Fibroblast of skin of right quadriceps (primary cell): Measurements from ENCODE around the gene CARS1.

Experiments
- DNase-seq: peaks from one replicate; pipeline ENCODE4 v3.0.0-alpha.2; 2013

CARS1 gene

DNA sequence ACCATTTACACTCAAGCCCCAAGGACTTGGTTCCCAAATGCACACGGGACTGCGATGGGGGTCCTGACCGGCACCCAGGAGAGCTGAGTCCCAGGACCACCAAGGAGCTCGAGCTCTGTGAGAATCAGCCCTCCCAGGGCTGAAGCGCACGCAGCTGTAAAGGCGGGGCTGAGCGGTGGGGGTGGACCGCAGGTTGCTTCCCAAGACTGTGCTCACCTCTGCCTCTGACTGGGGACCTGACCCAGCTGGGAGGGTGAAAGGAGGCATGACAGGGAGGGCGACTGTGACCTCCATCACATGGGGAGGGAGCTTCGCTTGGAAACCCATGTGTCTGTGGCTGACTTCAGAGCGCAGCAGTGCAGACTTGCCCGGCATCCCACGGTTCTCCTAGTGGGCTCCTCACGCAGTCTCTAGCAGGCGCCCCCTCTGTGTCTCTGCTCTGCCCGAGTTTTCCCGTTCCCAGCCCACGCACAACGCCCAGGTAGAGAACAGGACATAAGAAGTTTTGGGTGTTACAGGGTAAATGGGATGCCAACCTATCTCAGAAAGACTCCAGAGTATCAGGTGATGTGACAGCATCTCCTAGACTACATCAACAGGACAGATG, 49.7 kb downstream of the CARS1 start:
- no peak for DNase-seq

DNA sequence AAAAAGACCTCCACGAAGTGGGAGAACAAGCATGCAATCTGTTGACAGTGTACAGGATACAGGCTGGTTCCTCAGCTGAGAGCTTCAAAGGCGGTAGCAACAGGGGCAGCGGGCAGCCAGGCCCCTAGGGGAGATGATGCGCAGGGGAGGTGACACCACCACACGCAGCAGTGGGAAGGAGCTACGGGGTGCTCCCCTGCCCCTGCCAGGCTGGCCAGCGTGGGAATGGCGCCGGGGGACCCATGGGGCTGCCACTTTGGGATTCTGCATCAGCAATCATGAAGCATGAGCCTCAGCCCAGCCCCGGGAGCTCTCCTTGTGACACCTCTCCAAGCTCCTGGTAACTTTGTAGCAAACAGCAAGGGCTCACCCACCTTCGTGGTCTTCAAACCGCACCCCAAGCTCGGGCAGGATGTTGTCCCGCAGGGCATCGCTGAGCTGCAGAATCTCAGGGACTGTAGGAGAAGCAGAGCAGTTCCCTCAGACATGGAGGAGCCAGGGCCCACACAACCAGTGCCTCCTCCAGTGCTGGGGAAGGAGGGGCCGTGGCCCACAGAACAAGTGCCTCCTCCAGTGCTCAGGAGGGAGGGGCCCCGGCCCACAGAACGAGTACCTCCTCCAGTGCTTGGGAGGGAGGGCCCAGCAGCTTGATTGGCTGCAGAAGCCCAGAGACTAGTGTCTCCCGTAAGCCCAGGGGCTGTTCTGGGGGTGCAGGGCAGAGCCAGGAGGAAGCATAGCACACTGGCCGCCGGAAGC, 50.5 kb downstream of the CARS1 start:
- no peak for DNase-seq

DNA sequence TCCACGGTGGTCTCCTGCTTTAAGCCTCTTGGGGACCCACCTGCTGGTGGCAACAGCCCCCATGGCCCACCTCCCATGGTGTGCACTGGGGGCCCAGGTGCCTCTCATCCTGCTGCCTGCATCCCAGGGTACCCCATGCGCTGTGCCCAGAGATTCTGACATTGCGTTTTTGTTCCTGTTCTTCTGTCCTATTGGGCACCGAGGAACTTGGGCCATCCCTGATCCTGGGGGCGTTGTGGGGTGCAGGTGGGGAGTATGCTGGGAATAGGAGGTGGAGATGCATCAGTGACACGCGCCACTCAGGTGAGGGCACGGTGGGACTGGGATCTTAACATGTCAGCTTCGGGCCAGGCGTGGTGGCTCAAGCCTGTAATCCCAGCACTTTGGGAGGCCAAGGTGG, 52.7 kb downstream of the CARS1 start:
- no peak for DNase-seq

DNA sequence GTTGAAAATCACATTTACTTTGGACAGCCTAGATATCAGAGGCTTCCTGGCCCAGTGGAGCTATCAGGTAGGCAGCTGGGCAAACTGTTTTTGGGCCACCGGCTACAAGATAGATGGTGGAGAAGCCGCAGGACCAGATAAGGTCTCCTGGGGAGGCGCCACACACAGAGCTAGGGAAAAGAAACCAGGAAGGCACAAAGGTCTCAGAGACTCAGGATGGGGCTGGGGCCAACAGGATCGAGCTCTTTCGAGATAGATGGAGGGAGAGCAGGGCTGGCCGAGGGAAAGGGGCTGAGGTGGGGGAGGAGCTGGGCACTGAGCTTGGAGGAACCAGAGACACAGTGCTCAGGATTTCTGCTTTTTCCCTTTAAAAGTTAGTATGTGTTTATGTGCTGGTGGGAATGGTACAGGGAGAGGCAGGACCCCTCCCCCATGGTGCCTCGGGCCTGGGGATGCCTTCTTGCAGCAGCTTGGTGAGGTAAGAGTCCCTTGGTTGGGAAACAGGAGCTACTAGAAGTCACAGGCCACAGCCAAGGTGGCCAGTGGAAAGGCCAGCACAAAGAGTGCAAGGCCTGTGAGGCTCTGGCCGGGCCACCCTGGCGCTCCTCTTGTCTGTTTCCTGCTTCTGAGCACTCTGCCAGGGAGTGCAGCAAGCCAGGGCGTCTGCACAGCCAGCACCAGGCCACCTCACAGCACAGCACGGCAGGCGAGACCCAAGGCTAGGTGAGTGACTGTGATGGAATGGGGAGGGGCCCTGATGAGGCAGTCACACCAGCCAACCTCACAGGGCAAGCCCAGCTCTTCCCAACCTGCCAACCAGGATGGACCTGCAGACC, 53.6 kb downstream of the CARS1 start:
- DNase-seq = no peak

DNA sequence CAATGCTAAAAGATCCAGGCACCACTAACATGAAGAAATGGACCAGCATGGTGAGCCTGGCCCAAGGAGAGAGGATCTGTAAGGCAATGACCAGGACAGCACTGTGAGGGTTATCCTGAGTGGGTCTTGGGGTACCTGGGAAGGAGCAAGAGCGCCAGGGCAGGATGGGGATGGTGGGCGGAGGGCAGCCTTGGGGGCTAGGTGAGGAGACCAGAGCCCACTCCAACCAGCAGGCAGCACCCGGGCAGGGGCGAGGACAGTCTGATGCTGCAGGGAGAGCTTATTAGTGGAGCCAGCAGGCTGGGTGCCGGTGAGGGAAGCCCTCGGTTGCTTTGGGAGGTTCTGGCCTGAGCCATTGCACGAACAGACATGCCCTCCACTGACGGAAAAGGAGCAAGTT, 54.4 kb downstream of the CARS1 start:
- DNase-seq = no peak

DNA sequence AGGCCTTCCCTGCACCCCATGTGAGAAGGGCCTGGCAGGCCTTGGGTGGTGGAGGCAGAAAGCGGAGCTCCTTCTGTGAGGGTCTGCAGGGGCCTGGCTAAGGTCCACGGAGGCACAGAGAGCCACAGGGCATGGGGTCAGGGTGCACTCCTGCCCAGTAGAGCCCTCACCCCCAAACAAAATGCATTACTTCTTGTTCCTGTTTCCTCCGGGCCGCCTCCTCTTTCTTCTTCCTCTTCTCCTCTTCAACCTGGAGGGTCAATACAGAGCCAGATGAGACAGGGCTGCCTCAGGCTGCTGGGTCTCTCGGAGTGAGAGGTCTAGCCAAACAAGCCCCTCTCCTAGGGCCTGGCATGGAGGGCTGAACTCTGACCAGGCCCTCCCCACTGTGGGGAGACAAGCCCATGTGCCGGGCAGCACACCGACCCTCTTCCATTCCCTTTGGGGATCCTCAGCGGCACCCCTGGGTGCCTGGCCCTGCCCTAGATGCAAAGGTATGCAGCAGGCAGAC, 54.8 kb downstream of the CARS1 start:
- no peak for DNase-seq

DNA sequence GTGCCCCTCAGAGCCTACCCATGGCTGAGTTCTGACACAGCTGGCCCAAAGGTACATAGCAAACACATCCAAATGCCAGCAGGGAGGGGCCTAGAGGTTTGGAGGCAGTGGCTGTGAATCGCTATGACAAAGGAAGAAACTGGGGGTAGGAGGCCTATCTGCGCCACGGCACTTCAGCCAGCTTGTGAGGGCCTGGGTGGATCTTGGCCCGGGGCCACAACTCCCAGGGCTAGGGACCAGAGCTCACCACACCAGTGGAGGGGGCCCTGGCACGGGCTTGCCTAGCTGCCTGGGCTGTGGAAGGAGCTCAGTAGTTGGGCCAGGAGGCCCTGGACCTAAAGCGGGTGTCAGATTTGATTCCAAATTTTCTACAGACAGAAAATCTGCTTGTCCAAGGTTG, 55.7 kb downstream of the CARS1 start:
- DNase-seq = no peak

DNA sequence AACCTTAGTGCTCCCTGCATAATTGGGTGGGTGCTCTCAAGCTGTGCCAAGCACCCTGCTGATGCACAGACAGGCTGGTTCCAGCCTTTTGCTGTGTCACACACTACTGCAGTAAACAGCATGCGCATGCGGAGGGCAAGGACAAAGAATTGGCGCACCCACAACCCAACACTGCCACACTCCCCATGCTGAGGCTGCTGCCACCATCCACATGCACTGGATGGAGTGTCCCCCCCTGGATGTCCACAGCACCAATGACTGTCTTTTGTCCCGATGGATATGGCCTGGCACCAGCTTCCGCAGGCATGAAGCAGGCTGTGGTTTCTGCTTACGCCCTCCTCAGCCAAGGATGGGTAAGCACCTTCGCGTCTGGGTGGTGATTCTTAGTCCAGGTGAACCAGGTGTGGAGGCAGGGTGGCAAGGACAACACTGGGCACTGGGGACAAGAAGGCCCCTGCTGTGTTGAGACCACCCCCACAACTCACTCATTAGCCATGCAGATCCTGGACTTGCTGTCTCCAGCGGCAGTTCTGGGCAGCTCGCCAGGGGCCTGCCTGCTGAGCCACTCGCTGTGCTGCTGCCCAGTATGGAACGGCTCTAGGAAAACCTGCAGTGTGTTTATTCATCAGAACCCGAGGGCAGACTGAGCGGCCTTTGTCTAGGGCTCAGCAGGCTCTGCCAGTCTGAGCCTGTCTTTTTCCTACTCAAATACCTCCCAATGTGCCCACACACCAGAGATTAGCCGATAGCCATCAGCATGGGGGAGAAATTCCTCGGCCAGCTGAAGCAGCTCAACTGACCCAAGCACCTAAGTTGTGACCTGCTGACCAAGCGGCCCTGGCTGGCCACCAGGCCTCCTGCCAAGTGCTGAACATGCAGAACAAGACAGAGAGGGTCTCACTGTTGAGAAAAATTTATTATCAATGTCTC, 56.9 kb downstream of the CARS1 start:
- DNase-seq = peak; percentile 35

DNA sequence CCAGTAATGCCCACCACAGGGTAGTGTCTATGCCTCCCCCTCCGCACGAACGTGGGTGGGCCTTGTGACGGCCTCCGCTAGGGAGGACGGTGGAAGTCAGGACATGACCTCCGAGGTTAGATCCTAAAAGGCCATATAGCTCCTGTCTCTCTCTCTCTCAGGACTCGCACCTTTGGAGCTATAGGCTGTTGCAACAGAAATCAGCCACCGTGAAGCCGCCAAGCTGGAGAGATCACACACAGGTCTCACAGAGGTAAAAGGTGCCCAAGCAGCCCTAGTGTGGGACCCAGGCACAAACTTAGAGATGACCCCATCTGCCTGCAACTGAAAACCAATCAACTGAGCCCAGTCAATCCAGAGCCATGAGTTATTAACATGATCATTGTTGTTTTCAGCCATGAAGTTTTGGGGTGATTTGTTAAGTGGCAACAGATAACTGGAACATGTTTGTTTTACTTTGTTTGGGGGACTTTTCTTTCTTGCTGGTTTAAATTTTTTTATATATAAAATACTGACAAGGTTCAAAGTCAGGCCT, 57.7 kb downstream of the CARS1 start:
- no peak for DNase-seq

DNA sequence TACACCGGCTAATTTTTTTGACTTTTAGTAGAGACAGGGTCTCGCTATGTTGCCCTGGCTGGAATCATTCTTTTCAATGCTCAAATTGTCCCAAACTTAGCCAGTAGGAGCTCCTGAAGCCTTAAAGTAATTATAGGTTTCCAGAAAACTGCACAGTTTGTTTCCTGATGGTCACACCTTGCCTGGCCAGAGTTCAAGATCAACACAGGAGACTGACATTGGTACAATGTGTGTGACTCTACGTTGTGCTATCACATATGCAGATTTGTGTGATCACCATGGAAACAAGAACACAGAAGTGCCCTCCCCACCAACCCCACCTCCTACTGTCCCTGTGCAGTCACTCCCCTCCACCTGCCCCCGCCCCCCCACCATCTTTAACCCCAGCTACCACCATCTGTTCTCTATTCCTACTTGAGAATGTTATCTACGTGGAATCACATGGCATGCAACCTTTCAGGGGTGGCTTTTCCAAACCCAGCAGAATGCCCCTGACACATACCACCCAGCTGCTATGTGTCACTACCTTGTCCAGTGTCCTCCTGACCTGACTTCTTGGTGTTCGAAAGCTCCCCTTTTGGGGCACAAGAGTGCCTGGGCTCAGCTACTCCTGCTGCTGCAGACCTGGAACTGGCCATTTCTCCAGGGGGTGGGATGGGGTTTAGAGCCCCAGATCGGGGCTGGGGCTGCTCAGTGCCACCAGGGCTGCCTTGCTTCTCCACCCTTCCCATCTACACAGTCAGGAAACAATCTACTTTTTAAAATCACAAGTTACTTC, 59.0 kb downstream of the CARS1 start:
- DNase-seq = no peak

DNA sequence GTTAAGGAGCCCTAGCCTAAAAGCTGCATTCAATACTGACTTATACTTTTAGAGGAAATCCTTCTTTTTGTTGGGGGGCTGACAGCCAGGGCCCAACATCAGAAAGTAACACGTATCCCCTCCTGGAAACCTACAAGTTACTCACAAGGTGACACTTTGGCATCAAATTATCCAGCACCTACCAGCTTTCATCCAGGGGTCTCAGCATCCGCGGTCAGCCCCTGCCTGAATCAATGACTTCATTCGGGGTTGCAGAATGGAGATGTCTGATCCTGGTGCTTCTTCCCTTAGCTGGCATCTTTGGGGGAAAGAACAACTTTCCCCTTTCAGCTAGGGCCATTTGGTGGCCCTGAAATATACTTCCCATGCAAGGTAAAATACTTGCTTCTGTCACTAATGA, 59.8 kb downstream of the CARS1 start:
- no peak for DNase-seq

DNA sequence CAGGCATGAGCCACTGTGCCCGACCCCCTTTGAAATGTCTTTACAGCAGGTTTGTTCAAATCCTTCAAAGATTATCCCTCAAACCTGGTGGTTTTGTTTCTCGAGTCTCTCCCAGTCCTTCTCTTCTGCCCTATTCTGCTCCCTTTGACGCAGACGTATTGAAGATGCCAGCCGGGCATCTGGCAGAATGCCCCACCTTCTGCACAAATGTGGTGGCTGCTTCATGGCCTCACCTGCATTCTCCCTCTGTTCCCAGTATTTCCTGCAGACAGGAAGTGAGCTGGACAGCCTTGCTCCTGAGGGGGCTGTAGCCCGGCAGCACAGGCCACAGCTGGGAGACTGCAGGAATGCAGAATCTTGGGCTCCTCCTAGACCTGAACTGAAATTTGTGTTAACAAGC, 60.2 kb downstream of the CARS1 start:
- DNase-seq = no peak

DNA sequence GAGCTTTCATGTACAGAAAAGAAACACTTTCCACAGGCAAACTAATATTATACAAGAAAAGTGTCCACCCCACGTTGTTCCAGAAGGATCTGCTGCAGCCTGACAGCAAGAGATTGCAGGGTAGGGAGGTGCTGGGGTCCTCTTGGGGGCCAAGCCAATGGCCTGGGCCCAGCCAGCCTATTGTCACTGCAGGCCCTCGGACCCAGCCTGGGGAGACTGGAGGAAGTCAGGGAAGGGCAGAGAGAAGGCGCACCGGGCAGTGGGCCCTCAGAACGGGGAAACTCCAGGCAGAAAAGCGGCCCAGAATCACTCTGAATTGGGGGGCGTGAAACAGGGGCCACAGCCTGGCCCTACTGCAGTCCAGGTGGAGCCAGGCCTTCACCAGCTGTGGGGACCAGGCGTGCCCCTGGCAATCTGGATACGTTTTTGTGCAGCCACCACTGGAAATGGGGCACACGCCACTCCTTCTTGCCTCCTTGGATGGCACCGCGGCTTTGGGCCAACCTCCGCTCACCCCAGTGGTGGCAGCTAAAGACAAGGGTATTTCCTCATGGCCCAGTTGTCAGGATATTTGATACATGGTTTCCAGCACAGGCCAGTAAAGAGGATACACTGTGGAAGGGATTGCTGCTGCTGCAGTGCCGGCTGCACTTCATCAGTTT, 61.2 kb downstream of the CARS1 start:
- DNase-seq = no peak

DNA sequence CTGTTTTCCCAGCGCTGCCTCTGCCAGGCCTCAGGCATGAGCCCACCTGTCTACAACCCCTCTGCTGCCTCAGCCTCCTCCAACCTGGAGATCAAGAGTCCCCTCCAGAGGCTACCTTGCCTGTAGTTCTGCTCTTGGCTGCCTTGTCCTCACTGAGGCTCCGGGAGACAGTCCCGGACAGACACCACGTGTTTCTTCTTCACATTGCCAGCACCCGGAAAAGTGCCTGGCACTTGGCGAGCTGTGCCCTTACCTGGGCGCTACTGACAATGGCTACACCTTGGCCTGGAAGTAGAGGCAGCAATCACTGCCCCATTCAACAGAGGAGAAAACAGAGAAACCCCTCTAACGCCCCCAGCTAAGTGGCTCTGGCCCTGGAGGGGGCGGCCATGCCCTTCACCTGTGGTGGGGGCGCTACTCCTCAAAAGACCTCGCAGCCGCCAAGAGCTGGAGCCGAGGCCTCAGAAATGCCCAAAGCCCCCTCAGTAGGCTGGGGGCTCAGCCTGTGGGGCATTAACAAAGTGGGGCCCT, 62.1 kb downstream of the CARS1 start:
- DNase-seq = no peak

DNA sequence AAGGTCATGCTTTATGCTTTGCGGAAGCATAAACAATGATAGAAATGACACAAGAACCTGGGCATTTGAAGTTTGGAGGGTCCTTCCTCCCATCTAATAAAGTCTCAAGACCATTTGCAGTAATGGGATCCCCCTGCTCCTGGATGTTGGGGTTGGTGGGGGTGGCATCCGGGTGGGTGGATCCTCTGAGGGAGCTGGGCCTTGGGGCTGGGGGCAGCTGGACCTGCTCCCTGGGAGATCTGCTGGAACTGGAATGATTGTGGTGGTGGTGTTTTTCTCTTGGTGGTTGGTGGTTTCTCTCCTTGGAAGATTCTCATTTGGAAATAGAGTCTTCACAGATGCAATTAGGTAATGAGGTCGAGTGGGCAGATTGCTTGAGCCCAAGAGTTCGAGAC, 62.9 kb downstream of the CARS1 start:
- DNase-seq = no peak

DNA sequence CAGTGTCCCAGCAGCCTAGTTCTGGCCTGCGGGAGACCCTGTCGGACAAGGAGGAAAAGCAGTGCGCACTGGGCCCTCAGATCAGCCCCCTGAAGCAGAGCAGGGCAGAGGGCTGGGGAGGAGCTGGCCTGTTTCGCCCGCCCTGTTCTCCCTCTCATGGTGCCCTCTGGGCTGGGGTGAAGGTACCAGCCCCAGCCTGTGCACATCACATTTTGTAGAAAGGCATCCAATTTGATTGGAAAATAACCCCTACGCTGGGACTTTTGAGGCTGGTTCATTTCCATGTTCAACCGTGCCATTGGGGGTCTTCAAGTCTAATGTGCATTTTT, 64.3 kb downstream of the CARS1 start:
- no peak for DNase-seq

DNA sequence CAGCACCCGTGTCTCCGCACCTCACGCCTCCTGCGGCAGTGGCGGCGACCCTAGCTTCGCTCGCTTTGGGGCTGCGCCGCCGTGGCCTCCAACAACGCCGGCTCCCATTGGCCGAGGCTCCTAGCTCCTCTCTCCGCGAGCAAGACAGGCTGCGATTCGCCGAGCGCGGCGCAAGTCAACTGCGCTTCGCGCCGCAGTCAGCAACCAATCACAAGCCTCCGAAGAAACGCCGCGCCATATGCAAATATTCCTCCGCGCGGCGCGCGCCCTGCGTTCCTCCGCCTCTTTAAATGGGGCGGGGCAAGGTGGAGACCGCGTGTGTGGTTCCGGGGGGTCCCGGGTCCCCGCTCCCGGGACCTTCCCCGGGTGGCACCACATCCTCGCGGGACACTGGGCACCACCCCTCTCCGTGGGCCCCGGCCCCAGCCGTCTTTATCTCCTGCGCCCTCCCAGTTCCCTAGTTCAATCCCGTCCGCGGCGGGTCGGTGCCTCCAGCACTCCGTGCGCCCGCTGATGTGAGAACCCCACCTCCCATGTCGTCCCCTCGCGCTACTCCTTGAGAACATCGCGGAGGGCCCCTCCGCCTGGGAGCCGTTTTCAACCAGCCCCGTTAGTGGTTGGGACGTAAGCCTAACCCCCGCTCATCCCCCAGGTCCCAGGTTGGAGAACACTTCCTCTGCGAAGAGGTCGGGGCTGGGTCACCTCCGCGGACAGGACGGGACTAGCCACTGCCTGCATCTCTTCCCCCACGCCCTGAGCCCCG, 64.8 kb downstream of the CARS1 start, which contains the start of gene NAP1L4:
TSS of gene NAP1L4 (minus strand) at position 96 of the 763 bp plus-strand sequence. CDS start 13,109 bp downstream, outside the sequence.
- DNase-seq = peak; percentile 95

DNA sequence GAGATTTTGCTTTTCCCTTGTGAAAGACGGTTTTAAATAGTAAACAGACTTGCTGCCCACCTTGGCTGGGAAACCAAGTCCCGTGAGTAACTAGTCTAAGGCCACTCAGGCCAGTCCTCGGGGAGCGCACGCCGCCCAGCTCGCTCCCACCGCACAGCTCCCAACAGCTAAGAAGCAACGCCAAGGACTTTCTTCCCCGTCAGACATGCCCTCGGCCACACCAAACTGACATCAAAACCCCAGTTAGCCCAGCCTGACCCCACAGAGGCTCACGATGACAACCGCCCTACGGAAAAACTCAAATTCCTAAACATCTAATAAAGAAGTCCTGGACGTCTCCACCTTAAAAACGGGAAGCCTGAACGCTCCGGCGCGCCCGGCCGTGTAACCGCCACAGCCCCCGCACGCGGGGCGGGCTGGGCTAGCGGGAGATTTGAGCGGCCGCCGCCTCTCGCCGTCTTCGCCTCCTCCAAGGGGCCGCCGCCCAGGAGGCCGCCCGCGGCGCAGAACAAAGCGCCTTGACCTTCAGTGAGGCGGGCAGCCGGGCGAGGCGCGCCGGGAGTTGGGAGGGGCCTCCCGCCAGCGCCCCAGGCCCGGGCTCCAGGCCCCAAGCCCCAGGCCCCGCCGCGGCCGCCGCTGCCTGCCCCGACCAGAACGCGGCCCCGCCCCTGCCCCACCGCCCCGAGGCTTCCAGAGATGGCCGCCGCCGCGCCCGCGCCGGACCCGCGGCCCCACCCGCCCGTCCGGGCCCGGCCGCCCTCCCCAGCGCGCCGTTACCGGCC, 65.6 kb downstream of the CARS1 start:
- no peak for DNase-seq
